SHP77 (cell line): ENCODE data around the gene ZNF613.
"Not testable (repeated sequence)": the region's sequence is repeated elsewhere in the genome, so short reads cannot be mapped to it uniquely, and the experiment has no call there.

Source experiments
- DNase-seq, 2 experiments: peaks; one replicate each; lab custom pipeline; 2025; lab: John Stamatoyannopoulos, UW

The ZNF613 gene

DNA sequence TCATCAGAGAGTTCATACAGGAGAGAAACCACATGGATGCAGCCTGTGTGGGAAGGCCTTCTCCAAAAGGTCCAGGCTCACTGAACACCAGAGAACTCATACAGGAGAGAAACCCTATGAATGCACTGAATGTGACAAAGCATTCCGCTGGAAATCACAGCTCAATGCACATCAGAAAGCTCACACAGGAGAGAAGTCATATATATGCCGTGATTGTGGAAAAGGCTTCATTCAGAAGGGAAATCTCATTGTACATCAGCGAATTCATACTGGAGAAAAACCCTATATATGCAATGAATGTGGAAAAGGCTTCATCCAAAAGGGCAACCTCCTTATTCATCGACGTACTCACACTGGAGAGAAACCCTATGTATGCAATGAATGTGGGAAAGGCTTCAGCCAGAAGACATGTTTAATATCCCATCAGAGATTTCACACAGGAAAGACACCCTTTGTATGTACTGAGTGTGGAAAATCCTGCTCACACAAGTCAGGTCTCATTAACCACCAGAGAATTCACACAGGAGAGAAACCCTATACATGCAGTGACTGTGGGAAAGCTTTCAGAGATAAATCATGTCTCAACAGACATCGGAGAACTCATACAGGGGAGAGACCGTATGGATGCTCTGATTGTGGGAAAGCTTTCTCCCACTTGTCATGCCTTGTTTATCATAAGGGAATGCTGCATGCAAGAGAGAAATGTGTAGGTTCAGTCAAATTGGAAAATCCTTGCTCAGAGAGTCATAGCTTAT, 17.7 kb downstream of the ZNF613 start:
- DNase-seq, result no peak

DNA sequence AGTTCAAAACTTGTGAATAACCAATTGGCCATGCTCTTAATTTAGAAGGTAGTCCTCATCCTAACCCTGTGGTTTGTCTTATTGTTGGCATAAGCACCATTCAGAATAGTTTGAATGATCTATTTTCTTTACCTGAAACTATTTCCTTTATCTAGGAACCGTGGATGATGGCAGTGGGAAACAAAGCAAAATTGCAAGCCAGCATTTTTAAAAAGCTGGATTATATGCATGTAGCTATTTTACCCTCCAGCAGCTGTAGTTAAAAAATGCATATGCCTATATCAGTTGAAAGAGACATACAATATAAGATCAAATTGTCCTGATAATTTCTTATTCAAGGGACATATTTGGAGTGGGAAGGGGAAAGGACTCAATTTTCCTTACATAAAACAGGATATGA, 19.3 kb downstream of the ZNF613 start:
- no peak for DNase-seq

DNA sequence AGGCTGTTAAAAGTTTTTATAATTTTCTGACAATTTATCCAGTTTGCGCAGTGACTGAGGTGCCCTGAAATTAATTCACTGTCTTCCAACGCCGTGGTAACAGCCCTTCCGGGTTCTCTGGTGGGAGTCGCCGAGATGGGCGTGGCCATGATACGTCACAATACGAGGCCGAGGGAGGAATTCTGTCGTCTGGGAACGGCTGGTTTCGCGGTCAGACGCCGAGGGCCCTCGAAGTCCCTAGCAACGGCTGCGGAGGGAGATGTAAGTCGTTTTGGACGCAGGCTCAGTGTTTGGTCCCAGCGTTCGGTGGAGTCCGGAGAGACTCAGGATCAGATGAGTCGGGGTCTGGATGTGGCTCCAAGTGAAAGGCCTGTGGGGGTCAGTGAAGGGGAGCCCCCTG, 21.7 kb downstream of the ZNF613 start:
- no peak for DNase-seq

DNA sequence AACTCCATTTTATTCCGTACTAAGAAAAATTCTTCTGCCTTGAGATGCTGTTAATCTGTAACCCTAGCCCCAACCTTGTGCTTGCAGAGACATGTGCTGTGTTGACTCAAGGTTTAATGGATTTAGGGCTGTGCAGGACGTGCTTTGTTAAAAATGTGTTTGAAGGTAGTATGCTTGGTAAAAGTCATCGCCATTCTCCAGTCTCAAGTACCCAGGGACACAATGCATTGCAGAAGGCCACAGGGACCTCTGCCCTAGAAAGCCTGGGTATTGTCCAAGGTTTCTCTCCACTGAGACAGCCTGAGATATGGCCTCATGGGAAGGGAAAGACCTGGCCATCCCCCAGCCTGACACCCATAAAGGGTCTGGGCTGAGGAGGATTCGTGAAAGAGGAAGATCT, 30.6 kb downstream of the ZNF613 start:
- not testable (repeated sequence) for DNase-seq

DNA sequence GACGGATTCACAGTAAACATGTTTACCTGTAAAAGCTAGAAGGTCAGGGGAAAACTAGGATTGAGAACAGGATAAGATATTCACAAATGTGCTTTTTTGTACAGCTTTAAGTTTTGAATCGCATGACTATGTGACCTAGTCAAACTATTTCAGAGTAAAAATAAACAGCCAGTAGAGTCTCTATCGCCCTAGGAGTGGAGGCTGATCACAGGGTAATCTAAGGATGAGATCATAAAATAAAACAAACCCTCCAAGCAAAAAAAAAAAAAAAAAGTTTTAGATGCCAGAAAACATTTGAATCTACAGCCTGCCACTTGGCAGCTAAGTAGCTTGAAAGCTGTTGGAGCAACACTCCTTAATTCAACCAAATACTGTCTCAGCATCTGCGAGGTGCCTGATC, 32.5 kb downstream of the ZNF613 start:
- no peak for DNase-seq

DNA sequence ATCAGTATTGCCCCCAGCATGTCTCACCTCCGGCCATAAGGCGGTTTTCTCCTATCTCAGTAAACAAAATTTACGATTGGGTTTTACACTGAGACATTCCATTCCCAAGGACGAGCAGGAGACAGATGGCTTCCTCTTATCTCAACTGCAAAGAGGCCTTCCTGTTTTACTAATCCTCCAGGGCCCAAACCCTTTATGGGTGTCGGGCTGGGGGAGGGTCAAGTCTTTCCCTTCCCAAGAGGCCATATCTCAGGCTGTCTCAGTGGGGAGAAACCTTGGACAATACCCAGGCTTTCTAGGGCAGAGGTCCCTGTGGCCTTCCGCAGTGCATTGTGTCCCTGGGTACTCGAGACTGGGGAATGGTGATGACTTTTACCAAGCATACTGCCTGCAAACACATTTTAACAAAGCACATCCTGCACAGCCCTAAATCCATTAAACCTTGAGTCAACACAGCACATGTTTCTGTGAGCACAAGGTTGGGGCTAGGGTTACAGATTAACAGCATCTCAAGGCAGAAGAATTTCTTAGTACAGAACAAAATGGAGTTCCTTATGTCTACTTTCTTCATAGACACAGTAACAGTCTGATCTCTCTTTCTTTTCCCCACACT, 33.5 kb downstream of the ZNF613 start:
- DNase-seq, result not testable (repeated sequence)

DNA sequence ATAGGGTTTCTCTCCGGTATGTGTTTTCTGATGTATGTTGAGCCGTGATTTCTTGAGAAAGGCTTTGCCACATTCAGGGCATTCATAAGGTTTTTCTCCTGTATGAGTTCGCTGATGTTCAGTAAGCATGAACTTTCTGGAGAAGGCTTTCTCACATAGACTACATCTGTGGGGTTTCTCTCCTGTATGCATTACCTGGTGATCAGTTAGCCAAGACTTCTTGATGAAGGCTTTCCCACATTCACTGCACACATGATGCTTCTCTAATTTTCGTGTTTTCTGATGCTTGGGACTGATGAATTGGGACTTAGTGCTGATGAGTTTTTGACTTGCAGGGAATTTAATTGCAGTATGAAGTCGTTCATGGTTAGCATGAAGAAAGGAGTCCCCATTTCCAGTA, 38.3 kb downstream of the ZNF613 start:
- no peak for DNase-seq

DNA sequence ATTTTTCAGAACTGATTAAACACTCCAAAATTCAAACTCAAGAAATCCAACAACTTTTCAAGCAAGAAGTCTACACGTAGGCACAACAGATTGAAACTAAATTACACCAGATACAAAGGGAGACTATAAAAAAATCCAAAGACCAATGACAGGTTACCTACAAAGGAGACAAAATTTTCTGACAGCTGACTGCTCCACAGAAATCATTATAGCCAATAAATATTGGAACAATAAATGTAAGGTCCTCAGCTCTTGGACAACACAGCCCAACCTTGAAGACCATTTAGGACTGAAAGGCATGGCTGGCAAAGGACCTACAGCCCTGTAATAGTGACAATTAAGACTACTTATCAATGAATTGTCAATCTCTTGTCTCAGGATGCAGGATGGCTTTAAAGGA, 43.4 kb downstream of the ZNF613 start:
- DNase-seq, result no peak

DNA sequence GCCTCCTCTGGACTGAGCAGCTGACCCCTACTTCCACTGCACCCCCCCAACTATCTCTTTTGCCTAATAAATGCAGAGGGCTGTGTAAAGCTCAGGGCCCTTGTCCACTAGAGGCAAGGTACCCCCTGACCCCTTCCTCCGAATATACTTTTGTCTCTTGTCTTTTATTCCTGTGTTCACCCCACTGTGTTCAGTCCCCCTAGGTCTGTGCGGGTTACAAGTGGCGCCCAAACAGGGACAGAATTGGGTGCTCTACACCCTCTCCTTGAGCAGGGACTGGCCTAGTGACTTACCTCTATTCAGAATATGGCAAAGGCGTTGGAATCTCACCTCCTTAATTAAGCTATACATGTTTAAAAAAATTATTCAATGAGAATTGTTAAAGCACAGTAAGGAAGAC, 44.4 kb downstream of the ZNF613 start:
- no peak for DNase-seq

DNA sequence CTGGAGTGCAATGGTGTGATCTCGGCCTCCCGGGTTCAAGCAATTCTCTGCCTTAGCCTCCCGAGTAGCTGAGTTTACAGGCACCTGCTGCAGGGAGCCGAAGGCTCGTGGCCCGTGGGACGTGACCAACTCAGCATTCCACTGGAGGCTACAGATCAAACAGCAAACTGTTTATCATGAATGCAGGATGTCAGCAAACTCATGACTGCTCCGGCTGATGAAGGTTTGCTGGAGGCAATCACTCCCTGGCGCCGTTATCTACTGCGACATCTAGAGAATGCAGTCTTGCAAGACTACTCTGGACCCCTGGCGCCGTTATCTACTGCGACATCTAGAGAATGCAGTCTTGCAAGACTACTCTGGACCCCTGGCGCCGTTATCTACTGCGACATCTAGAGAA, 48.5 kb downstream of the ZNF613 start:
- not testable (repeated sequence) for DNase-seq

DNA sequence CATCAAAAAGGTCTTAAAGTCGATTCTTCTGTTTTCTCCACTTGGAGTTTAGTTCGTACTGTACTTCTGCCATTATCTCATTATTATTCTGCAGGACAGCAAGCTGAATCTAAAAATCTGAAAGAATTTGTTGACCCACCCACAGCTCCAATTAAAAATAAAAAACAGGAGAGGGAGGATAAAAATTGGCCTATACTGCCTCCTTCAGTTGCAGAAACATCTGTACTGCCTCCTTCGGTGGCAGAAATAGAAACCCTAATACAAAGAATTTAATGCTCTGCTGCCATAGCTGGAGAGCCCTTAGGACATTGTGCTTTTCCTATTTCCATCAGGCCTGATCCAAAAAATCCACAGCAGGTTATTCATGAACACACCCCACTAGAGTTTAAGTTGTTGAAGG, 49.6 kb downstream of the ZNF613 start:
- no peak for DNase-seq

DNA sequence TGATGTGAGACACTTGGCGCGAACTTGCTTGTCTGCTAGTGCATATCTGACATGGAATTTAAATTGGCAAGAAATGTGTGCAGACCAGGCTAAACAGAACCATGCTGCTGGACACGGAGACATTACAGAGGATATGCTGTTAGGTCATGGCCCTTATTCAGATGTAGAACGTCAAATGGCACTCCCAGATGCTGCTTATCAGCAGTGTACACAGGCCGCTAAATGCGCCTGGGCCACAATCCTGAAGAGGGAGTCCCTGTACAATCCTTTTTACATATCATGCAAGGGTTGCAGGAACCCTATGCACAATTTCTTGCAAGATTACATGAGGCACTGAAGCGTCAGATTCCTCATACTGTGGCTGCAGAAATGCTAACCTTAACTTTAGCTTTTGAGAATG, 50.1 kb downstream of the ZNF613 start:
- no peak for DNase-seq

DNA sequence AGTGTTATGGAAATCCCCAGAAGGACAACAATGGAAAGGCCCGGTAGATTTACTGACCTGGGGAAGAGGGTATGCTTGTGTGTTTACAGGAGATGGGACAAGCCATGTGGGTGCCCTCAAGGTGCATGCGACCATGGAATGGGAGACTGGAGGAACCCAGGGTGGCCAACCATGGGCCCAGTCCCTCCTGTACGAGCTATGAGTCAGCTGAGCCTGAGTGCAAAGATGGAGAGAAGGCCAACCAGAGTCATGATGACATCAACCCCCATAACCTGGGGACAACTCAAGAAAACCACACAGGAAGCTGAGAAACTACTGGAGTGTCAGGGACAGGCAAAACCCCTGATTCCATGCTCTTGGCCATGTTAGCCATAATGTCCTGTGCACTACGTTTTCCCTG, 51.6 kb downstream of the ZNF613 start:
- DNase-seq, result no peak

DNA sequence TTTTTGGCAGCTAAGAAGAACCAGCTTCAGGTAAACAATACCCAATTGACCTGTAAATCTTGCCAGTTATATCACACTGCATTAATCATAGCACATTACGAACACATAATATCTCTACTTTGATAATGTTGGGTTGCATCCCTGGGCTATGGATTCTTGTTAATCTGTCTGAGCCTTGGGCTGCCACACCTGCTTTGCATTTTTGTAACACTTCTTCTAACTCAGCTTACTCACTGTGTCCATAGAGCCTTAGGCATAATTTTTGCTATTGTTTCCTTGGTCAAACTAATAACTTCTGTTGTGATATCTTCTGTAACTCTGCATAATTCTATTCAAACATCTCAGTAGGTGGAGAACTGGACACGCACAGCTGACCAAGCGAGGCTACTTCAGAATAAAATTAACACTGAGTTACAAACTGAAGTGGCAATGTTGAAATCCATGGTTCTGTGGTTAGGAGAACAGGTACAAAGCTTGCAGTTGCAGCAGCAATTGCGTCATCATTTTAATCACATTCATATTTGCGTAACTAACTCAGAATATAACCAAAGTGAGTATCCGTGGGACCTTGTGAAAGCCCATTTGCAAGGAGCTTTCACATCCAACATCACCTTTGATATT, 53.0 kb downstream of the ZNF613 start:
- no peak for DNase-seq

DNA sequence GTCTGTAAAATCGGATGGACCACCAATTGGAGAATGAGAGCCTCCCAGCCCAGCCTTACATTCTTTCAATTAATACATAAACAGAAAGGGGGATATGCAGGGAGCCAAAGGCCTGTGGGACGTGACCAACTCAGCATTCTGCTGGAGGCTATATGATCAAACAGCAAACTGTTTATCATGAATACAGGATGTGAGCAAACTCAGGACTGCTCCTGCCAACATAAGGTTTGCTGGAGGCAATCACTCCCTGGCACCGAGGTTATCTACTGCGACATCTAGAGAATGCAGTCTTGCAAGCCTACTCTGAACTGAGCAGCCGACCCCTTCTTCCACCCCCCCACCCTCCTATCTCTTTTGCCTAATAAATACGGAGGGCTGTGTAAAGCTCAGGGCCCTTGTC, 53.7 kb downstream of the ZNF613 start:
- DNase-seq, result not testable (repeated sequence)

DNA sequence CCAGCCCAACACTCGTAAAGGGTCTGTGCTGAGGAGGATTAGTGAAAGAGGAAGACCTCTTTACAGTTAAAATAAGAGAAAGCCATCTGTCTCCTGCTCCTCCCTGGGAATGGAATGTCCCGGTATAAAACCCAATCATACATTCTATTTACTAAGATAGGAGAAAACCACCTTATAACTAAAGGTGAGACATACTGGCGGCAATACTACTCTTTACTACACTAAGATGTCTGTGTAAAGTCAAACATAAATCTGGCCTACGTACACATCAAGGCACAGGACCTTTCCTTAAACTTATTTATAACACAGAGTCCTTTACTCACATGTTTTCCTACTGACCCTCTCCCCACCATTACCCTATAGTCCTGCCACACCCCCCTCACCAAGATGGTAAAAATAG, 56.1 kb downstream of the ZNF613 start:
- no peak for DNase-seq

DNA sequence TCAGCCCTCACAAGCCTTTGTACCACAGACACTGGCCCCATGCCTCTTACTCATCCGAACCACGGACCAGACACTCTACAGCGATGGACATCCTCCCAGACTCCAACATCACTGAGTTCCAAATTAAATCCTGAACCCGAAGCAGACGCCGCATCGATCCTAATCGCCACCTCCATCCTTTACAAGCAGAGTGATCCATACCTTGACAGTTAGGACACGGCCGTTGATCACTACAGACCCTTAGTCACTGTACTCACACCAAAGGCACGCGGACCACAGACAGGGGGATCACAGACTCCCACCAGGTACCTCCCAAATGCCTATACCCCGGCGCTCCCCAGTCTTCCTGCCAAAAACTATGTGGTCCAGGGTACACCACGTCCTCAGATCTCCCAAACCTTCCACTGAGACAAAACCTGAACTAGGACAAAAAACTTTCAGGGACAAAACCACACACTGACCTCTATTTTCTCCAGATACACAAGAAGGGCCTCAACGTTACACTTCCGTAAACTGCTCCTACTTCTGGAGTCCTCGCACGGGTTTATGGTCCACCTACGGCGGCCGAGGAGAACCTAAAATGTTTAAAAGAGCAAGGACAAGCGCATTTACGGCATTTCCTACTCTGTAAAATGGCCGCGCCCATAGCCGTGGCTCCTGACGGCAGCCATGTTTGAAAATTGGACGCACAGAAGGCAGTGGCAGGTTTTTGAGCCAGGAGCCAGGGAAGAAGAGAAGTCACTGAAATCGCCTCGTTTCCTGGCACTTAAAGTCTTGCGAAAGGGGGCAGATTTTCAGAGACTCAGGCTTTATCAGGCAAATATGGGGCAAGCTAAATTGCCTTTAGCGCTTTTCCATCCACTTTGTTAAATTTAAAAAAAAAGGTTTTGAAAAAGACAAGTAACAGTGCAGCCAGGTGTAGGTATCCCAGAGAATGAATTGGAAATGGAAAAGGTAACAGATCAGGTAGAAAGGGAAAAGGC, 59.3 kb downstream of the ZNF613 start, which contains the start of gene ZNF350:
Gene ZNF350, minus strand, starts transcription at position 532 of the 983 bp plus-strand sequence. CDS start 12,480 bp downstream, outside the sequence.
- DNase-seq, result peak; percentile 44 to 75

DNA sequence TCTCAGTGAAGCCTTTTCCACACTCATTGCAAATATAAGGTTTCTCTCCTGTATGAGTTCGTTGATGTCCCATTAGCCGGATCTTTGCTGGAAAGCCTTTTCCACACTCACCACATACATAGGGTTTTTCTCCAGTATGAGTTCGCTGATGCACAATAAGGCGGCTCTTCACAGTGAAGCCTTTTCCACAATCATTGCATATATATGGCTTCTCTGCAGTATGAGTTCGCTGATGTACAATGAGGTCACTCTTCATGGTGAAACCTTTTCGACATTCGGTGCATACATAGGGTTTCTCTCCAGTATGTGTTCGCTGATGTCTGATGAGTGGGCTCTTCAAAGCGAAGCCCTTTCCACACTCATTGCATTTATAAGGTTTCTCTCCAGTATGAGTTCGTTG, 66.2 kb downstream of the ZNF613 start:
- no peak for DNase-seq

DNA sequence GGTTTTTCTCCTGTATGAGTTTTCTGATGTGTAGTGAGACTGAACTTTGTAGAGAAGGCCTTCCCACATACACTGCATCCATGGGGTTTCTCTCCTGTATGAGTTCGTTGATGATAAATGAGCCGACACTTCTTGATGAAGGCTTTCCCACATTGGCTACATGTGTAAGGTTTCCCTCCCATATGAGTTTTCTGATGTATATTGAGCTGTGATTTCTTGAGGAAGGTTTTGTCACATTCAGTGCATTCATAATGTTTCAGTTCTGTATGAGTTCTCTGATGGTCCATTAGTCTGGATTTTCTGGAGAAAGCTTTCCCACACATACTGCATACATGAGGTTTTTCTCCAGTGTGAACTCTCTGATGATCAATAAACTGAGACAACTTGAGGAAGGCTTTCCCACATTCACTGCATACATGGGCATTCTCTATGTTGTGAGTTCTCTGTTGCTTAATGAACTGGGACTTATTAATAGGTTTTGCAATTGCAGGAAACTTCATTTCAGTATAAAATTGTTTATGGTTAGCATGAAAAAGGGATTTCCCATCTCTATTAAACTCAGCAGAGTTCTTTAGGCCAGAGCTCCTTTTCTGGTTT, 66.9 kb downstream of the ZNF613 start:
- no peak for DNase-seq
